SU-DHL-6 (cell line): ENCODE results near the gene QPCTL.
"Not testable (repeated sequence)": the region's sequence is repeated elsewhere in the genome, so short reads cannot be mapped to it uniquely, and the experiment has no call there.

ENCODE experiments used
- H2AFZ ChIP-seq: fragments of 200-600 bp; sonication (generic); 2 replicates; pipeline ENCODE4 v1.6.1; 2014; ENCODE audit warnings: low read depth, mild to moderate bottlenecking, moderate library complexity, mixed read lengths, antibody characterized with exemption, low read length; ENCODE audit not compliant: severe bottlenecking
- H3F3A ChIP-seq: fragments of 200-600 bp; shearing (Covaris generic); 2 replicates; pipeline ENCODE4 v1.6.0; 2016; ENCODE audit warnings: antibody characterized with exemption, mild to moderate bottlenecking; ENCODE audit not compliant: insufficient read depth
- H3K27ac ChIP-seq: fragments of 200-600 bp; sonication (generic); 2 replicates; pipeline ENCODE4 v1.5.1; 2016; ENCODE audit warnings: low read depth, mild to moderate bottlenecking, low read length, moderate library complexity, mixed read lengths
- H3K27me3 ChIP-seq: fragments of 200-600 bp; sonication (generic), shearing (Covaris generic); 2 replicates; pipeline ENCODE4 v1.6.0; 2014; ENCODE audit warnings: mild to moderate bottlenecking, low read length
- H3K36me3 ChIP-seq: fragments of 200-600 bp; sonication (generic); 2 replicates; pipeline ENCODE4 v1.6.1; 2014; ENCODE audit warnings: mild to moderate bottlenecking, low read length, mixed read lengths
- H3K4me2 ChIP-seq: fragments of 300-600, 200-600 bp; shearing (Covaris generic), sonication (generic); 2 replicates; pipeline ENCODE4 v1.6.0; 2014; ENCODE audit warnings: low read length, low read depth, mild to moderate bottlenecking; ENCODE audit not compliant: poor library complexity, severe bottlenecking
- H3K4me3 ChIP-seq: fragments of 200-600 bp; sonication (generic); 2 replicates; pipeline ENCODE4 v1.5.1; 2014; ENCODE audit warnings: antibody characterized with exemption, low read length, mild to moderate bottlenecking, mixed read lengths; ENCODE audit not compliant: insufficient read depth, poor library complexity, severe bottlenecking
- H3K79me2 ChIP-seq: fragments of 200-600 bp; sonication (generic); 2 replicates; pipeline ENCODE4 v1.6.1; 2014; ENCODE audit warnings: mild to moderate bottlenecking, low read length, moderate library complexity; ENCODE audit not compliant: insufficient read depth
- H3K9ac ChIP-seq: fragments of 200-600 bp; sonication (generic); 2 replicates; pipeline ENCODE4 v1.7.0; 2014; ENCODE audit warnings: mild to moderate bottlenecking, low read length
- H3K9me2 ChIP-seq: fragments of 200-600 bp; sonication (generic); replicated peaks from 2 replicates; pipeline ENCODE4 v1.6.1; 2014; ENCODE audit warnings: low read length; ENCODE audit not compliant: insufficient read depth
- H3K9me3 ChIP-seq: fragments of 200-600 bp; sonication (generic); 2 replicates; pipeline ENCODE4 v1.6.1; 2014; ENCODE audit warnings: low read length, mixed read lengths; ENCODE audit not compliant: insufficient read depth
- H4K20me1 ChIP-seq: fragments of 200-600 bp; sonication (generic); 2 replicates; pipeline ENCODE4 v1.6.1; 2014; ENCODE audit warnings: low read depth, mild to moderate bottlenecking, antibody characterized with exemption, low read length, moderate library complexity, mixed read lengths
- EZH2phosphoT487 ChIP-seq: fragments of 200-600 bp; sonication (generic), shearing (Covaris generic); conservative IDR thresholded peaks from 2 replicates; pipeline ENCODE4 v1.6.1; 2018; ENCODE audit warnings: mild to moderate bottlenecking, antibody characterized with exemption, low read length, moderate library complexity, mixed read lengths
- TF ChIP-seq, protein P1 (sequence below): fragments of 200-600 bp; sonication (generic); IDR thresholded peaks from one replicate; pipeline ENCODE4 v1.5.1; 2017; ENCODE audit warnings: antibody characterized with exemption, mild to moderate bottlenecking, low read length, moderate library complexity; ENCODE audit not compliant: insufficient read depth, poor library complexity, severe bottlenecking

The QPCTL gene

DNA sequence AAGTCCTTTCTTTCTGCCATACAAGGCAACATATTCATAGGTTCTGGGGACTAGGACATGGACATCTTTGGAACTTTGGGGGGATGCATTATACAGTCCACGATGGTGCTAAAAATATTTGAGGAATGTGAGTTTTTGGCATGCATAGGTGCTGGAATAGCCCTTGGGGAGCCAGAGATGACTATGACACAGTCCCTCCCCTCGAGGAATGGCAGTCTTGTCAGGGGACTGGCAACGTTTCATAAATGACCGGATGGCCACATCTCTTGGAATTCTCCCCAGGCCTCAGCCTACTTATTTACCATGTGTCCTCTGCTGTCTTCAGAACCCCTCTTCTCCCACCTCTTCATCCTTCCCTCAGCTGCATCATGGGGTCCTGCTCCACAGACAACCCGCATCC is 54.4 kb downstream of the QPCTL start:
- H2AFZ ChIP-seq: no peak overlapping the region
- TF ChIP-seq, protein P1, sequence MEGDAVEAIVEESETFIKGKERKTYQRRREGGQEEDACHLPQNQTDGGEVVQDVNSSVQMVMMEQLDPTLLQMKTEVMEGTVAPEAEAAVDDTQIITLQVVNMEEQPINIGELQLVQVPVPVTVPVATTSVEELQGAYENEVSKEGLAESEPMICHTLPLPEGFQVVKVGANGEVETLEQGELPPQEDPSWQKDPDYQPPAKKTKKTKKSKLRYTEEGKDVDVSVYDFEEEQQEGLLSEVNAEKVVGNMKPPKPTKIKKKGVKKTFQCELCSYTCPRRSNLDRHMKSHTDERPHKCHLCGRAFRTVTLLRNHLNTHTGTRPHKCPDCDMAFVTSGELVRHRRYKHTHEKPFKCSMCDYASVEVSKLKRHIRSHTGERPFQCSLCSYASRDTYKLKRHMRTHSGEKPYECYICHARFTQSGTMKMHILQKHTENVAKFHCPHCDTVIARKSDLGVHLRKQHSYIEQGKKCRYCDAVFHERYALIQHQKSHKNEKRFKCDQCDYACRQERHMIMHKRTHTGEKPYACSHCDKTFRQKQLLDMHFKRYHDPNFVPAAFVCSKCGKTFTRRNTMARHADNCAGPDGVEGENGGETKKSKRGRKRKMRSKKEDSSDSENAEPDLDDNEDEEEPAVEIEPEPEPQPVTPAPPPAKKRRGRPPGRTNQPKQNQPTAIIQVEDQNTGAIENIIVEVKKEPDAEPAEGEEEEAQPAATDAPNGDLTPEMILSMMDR: no peak
- TF ChIP-seq EZH2phosphoT487: no peak
- no peaks in the 10 kb centered on the region for H3K27me3 ChIP-seq
- no peak overlapping the region for H3K27ac ChIP-seq
- no peaks in the 10 kb centered on the region for H4K20me1 ChIP-seq
- no peak overlapping the region for H3K4me3 ChIP-seq
- no peaks in the 10 kb centered on the region for H3K9me3 ChIP-seq
- H3K36me3 ChIP-seq: no peaks in the 10 kb centered on the region
- H3F3A ChIP-seq: no peaks in the 10 kb centered on the region
- H3K4me2 ChIP-seq: no peak overlapping the region
- no peaks in the 10 kb centered on the region for H3K79me2 ChIP-seq
- no peaks in the 10 kb centered on the region for H3K9me2 ChIP-seq
- H3K9ac ChIP-seq: no peak overlapping the region

DNA sequence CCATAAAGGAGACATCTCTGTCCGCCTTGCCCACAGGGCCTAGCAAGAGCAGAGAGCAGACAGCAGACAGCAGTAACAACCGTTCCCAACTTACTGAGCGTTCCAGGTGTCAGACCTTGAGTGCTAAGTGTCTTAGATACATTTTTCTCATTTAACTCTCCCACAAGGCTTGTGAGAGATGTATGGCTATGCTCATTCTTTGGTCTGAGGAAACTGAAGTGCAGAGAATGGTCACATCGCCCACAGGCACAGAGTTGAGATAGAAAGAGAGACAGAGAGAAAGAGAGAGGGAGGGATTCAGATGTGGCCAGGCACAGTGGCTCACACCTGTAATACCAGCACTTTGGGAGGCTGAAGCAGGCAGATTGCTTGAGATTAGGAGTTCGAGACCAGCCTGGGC is 55.0 kb downstream of the QPCTL start:
- Histone ChIP-seq H3K79me2 (no peaks in the 10 kb centered on the region), H3K4me2 (no peak overlapping the region), H3K9me3 (no peaks in the 10 kb centered on the region), H3K9ac (no peak overlapping the region), H3K4me3 (no peak overlapping the region), H3K36me3 (no peaks in the 10 kb centered on the region), H2AFZ (no peak overlapping the region), H3F3A (no peaks in the 10 kb centered on the region), H3K27me3 (no peaks in the 10 kb centered on the region), H3K9me2 (no peaks in the 10 kb centered on the region), H3K27ac (no peak overlapping the region), H4K20me1 (no peaks in the 10 kb centered on the region)
- TF ChIP-seq EZH2phosphoT487: no peak
- TF ChIP-seq, protein P1: no peak

DNA sequence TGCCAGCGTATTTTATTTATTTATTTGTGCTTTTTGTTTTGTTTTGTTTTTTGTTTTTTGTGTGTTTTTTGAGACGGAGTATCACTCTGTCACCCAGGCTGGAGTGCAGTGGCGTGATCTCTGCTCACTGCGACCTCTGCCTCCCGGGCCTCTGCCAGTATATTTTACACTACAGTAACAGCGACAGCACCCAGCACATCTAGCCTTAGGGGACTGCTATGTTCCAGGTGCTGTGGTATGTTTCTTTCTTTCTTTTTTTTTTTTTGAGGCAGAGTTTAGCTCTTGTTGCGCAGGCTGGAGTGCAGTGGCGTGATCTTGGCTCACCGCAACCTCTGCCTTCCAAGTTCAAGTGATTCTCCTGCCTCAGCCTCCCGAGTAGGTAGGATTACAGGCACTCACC is 59.0 kb downstream of the QPCTL start:
- H3K27ac ChIP-seq, H3K9ac ChIP-seq, H3K9me2 ChIP-seq: not testable (repeated sequence)

DNA sequence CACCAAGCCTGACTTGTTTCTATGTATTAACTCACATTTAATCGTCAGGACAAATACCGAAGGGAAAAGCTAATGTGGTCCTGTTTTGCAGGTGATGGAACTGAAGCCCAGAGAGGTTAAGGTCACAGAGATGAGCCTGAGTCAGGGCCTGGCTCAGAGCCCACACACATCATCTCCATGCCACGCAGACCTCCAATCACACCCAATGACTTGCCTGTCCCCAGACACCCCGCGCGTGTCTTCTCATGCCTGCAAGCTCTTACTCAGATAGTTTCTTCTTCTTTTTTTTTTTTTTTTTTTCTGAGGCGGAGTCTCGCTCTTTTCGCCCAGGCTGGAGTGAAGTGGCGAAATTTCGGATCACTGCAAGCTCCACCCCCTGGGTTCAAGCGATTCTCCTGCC is 60.2 kb downstream of the QPCTL start:
- H3K27ac ChIP-seq: no peak overlapping the region
- H3K4me3 ChIP-seq: no peak overlapping the region
- no peaks in the 10 kb centered on the region for H3K27me3 ChIP-seq
- H3K36me3 ChIP-seq: no peaks in the 10 kb centered on the region
- no peak overlapping the region for H3K9ac ChIP-seq
- no peaks in the 10 kb centered on the region for H3K9me3 ChIP-seq
- H3K9me2 ChIP-seq: no peaks in the 10 kb centered on the region
- H4K20me1 ChIP-seq: no peaks in the 10 kb centered on the region
- H3F3A ChIP-seq: no peaks in the 10 kb centered on the region
- no peak overlapping the region for H2AFZ ChIP-seq
- TF ChIP-seq, protein P1: no peak
- H3K79me2 ChIP-seq: no peaks in the 10 kb centered on the region
- H3K4me2 ChIP-seq: no peak overlapping the region

More for the DNA sequence above, 59.0 kb downstream of the QPCTL start:
- H3K4me2 ChIP-seq, H3K27me3 ChIP-seq, H3F3A ChIP-seq, H3K36me3 ChIP-seq, H4K20me1 ChIP-seq, H3K79me2 ChIP-seq, H2AFZ ChIP-seq, H3K9me3 ChIP-seq, H3K4me3 ChIP-seq: not testable (repeated sequence)
